ENCODE results near the gene ZNF784. TPM values are rescaled to one million over a fixed set of nuclear protein-coding genes. Genes with fewer than 3 reads are reported as not detected.

ZNF784 gene
- total RNA-seq, 1 donor = 6.3 TPM

DNA sequence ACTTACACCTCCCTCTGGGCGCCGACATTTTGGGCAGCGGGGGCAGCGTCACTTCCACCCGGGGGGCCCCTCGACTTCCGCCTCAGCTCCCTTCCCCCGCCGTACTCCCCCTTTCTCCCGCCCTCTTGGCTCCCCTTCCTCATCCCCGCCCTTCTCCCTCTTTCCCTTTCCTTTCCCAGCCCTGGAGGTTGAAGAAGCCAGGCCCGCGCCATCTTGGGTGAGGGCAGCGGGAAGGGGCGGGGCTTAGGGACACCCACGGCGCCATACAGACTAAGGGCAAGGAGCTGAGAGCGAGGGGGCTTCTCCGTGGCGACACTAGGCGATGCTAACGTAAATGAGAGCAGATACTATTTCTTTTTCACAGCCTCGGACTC is 24.9 kb downstream of the ZNF784 start, which contains the start of gene FIZ1:
Gene FIZ1, minus strand, starts transcription at position 50 of the 374 bp plus-strand sequence. CDS start 1,652 bp downstream, outside the sequence.
- Histone ChIP-seq H3K27me3 (ENCODE audit: insufficient read depth, low read length) (no peaks in the 10 kb centered on the region), H3K4me1 (ENCODE audit: insufficient read depth, low read length) (peaks cover 21% of the 10 kb centered on the region), H3K9me3 (ENCODE audit: low read depth, low read length) (no peaks in the 10 kb centered on the region), H3K4me3 (ENCODE audit: low read length) (peak within 1 kb of the TSS; percentile 94)

DNA sequence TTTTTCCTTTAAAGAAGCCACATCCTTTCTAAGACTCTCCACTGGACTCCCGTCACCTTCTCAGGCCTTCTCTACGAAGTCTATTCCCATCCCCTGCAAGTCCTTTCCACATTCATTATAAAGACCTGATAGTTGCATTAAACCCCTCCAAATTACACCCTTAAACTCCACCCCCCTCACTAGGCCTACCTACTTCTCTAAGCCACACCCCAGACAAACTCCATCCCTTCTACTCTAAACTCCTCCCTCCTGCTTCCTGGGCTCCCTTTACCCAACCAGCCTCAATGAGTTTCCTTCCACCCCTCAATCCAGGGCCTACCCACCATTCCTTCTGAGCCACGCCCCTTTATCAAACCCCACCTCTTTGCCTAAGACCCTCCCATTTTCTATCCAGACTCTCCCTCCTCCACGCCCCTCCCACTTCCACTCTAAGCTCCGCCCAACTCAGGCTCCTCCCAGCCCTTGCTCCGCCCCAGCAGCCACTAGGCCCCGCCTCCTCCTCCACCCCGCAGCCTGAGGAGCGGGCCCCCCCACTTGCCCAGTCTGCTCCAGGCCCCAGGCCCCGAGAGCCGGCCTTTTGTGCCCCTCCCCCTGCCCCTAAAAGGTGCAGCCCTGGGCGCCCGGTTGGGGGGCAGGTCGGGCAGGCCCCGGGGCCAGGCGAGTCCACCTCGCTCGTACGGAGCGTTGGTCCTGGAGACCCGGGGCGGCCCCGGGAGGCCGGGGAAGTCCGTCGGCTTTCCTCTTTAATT is 25.5 kb downstream of the ZNF784 start:
- Histone ChIP-seq H3K4me3 (ENCODE audit: low read length) (peak overlapping the region; percentile 94), H3K9me3 (ENCODE audit: low read depth, low read length) (no peaks in the 10 kb centered on the region), H3K4me1 (ENCODE audit: insufficient read depth, low read length) (peaks cover 16% of the 10 kb centered on the region), H3K27me3 (ENCODE audit: insufficient read depth, low read length) (no peaks in the 10 kb centered on the region)

DNA sequence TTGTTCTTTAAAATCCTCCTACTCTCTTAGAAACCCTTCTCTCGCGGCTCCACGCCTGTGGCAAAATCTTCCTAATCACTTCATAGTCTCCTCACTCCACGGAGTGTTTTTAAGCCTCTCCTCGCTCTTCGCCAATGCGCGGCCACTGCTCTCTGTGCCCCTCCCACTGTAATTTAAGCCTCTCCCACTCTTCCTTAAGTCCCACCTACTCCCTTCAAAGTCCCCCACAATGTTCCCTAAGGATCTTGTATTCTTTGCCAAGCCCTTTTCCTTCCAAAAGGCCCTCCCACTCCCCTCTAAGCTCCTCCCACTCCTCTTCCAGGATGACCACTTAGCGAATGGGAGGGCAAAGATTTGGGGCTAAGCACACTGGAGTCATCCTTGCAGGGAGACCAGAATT is 26.3 kb downstream of the ZNF784 start:
- Histone ChIP-seq H3K4me3 (ENCODE audit: low read length) (no peak overlapping the region), H3K9me3 (ENCODE audit: low read depth, low read length) (no peaks in the 10 kb centered on the region), H3K27me3 (ENCODE audit: insufficient read depth, low read length) (no peaks in the 10 kb centered on the region), H3K4me1 (ENCODE audit: insufficient read depth, low read length) (peaks cover 13% of the 10 kb centered on the region)

DNA sequence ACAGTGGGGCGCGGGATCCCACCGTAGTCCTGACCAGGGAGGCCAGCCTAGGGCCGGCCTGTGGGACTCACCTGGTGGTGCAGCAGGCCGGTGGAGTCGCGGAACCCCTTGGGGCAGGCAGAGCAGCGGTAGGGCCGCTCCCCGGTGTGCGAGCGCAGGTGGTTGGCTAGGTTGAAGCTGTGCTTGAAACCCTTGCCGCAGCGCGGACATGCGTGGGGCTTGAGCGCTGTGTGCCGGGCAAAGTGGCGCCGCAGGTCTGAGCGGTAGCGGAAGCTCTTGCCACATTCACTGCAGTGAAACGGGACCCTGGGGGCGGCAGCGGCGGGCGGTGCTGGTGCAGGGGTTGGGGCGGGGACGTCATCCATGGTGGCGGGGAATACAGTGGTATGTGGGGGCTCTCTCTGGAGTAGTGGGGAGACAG is 26.9 kb downstream of the ZNF784 start:
- no peaks in the 10 kb centered on the region for H3K27me3 ChIP-seq (ENCODE audit: insufficient read depth, low read length)
- H3K4me3 ChIP-seq (ENCODE audit: low read length) = no peak overlapping the region
- no peaks in the 10 kb centered on the region for H3K9me3 ChIP-seq (ENCODE audit: low read depth, low read length)
- H3K4me1 ChIP-seq (ENCODE audit: insufficient read depth, low read length) = peaks cover 13% of the 10 kb centered on the region

DNA sequence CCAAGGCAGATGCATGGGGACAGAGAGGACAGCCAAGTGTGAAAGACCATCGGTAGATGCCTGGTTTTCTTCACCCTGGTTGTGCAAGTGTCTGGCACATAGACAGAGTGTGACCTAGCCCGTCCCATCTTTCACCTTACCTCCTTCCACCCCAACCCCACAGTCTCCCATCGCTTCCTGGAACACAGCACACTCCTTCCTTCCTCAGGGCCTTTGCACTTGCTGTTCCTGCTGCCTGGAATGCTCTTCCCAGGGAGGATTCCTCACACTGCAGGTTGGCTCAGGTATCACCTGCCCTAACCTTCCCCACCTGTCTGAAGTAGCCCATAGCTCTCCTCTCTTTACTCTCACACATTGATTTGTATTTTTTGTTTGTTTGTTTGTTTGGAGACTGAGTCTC is 28.1 kb downstream of the ZNF784 start:
- no peaks in the 10 kb centered on the region for H3K27me3 ChIP-seq (ENCODE audit: insufficient read depth, low read length)
- H3K4me1 ChIP-seq (ENCODE audit: insufficient read depth, low read length) = peaks cover 8% of the 10 kb centered on the region
- no peaks in the 10 kb centered on the region for H3K9me3 ChIP-seq (ENCODE audit: low read depth, low read length)
- H3K4me3 ChIP-seq (ENCODE audit: low read length) = no peak overlapping the region

DNA sequence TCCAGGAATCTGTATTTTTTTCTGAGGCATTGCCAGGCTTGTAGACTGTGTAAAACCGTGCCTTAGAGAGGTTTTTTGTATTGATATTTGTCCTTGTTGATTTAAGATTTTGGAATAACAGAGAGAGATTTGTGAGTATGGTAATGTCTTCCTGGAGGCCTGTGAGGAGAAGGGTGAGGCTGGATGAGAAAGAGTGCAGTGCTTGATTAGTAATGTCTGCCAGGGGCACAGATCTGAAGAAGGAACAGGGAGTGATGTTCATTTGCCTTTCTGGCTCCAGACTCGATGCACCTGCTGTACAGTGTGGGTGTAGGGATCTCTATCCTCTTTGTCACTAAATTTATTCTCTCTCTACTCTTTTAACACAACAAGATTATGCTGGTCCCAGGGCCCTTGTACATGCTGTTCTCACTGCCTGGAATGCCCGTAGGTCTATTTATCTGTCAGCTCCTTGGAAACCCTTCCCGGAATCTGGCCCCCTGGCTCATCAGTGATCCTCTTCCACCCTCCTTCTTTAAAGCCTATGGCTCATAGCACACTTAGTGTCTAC is 29.3 kb downstream of the ZNF784 start:
- no peaks in the 10 kb centered on the region for H3K9me3 ChIP-seq (ENCODE audit: low read depth, low read length)
- no peaks in the 10 kb centered on the region for H3K27me3 ChIP-seq (ENCODE audit: insufficient read depth, low read length)
- no peak overlapping the region for H3K4me3 ChIP-seq (ENCODE audit: low read length)
- H3K4me1 ChIP-seq (ENCODE audit: insufficient read depth, low read length) = no peaks in the 10 kb centered on the region

DNA sequence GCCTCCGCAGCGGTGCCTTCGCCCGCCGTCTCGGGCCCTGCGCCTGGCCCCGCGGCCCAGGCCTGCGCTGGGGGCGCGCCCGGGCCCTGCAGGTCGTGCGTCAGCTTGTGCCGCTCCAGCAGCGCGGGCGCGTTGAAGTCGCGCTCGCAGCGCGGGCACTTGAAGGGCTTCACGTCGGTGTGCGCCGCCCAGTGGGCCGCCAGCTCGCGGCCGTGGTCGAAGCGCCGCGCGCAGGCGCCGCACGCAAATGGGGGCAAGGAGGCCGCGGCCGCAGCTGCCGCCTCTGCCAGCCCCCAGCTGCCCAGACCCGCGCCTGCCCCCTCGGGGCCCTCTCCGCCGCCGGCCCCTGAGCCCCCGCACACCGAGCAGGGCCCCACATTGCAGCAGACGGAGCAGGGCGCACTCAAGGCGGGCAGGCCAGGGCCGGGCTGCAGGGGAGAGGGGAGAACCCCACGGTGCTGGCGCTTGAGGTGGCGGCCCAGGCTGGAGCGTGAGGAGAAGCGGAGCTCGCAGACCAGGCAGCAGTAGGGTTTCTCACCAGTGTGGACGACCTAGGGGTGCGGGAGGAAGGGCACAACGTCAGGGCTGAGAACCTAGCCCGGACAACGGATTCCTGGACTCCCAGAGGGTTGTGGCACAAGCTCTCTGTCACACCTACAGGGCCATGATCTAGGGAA is 31.1 kb downstream of the ZNF784 start:
- no peaks in the 10 kb centered on the region for H3K9me3 ChIP-seq (ENCODE audit: low read depth, low read length)

DNA sequence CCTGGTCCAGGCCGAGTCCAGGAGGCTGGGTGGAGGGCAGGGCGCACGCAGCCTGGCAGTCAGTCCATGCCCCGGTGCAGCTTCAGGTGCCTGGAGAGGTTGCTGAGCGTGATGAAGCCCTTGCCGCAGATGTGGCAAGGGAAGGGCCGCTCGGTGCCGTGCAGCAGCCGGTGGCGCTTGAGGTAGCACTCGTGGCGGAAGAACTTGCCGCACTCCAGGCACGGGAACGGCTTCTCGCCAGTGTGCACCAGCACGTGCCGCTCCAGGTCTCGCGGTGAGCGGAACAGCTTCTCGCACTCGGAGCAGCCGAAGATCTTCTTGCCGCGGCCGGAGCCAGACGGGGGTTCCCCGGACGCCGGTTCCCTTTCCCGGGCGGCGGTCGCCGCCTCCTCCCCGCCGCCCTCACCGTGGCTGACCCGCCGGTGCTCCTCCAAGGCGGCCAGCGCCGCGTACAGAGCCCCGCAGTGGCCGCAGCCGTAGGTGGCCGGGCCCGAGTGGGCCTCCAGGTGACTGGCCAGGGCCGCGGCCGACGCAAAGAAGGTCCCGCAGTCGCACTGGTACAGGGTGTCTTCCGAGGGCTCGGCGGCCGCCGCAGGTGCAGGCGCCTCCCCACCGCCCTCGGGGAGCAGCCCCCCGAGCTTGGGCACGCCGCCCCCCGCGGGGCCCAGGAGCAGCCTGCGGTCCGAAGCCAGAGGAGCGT is 31.8 kb downstream of the ZNF784 start:
- Histone ChIP-seq H3K4me3 (ENCODE audit: low read length) (no peak overlapping the region), H3K4me1 (ENCODE audit: insufficient read depth, low read length) (peaks cover 5% of the 10 kb centered on the region), H3K27me3 (ENCODE audit: insufficient read depth, low read length) (no peaks in the 10 kb centered on the region), H3K9me3 (ENCODE audit: low read depth, low read length) (no peaks in the 10 kb centered on the region)

More for the DNA sequence above, 31.1 kb downstream of the ZNF784 start:
- no peaks in the 10 kb centered on the region for H3K27me3 ChIP-seq (ENCODE audit: insufficient read depth, low read length)
- H3K4me3 ChIP-seq (ENCODE audit: low read length) = no peak overlapping the region
- H3K4me1 ChIP-seq (ENCODE audit: insufficient read depth, low read length) = no peaks in the 10 kb centered on the region

DNA sequence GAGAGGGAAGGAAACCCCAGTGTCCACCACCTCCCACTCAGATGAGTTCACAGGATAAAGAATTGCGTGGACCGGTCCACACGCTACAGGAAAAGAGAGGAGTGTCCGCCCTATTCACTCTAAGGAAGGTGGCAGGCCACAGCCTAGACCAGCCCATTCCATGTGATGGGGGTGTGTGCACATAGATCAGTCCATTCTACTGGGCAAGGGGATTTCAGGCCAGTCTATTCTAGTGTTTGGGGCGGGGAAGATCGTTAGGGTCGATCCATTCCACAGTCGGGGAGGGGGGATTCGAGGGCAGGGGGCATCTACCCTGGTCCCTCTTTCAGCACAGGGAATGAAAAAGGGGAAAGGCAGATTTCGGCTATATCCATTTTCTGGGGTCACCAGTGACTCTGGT is 32.8 kb downstream of the ZNF784 start:
- H3K9me3 ChIP-seq (ENCODE audit: low read depth, low read length) = no peaks in the 10 kb centered on the region
- H3K4me1 ChIP-seq (ENCODE audit: insufficient read depth, low read length) = peaks cover 15% of the 10 kb centered on the region
- no peaks in the 10 kb centered on the region for H3K27me3 ChIP-seq (ENCODE audit: insufficient read depth, low read length)
- no peak overlapping the region for H3K4me3 ChIP-seq (ENCODE audit: low read length)

DNA sequence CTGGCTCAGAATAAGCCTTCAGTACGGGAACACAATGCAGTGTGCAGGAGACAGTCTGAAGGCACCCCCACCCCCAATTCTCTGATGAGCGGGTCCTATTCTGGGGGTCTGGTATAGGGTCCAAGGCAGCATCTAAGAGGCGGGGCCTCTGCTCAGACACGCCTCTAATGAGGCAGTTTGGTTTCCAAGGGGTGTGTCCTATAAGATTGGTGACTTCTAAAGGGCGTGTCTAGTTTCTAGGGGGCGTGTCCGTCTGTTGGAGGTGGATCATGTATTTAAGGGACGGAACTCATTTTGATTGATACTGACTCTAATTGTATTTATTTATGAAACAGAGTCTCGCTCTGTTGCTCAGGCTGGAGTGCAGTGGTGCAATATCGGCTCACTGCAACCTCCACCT is 33.7 kb downstream of the ZNF784 start:
- no peak overlapping the region for H3K4me3 ChIP-seq (ENCODE audit: low read length)
- peaks cover 23% of the 10 kb centered on the region for H3K4me1 ChIP-seq (ENCODE audit: insufficient read depth, low read length)
- peaks cover 4% of the 10 kb centered on the region for H3K27me3 ChIP-seq (ENCODE audit: insufficient read depth, low read length)
- H3K9me3 ChIP-seq (ENCODE audit: low read depth, low read length) = no peaks in the 10 kb centered on the region

DNA sequence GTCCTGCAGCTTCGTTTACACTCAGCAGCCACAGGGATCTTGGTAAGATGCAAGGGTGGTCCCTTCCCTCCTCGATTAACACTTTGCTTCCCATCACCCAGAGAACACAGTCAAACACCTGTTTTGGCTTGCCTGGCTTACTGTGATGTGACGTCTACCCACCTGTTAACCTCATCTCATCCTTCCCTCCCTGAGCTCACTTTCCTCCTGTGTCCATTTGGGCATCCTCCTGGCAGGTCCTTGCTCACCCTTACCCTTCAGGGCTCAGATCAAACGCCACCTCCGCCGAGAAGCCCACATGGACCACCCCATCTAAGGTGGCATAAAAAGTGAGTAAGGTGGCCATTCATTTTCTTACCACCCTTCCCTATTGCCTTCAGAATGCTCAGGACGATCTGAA is 34.3 kb downstream of the ZNF784 start:
- H3K27me3 ChIP-seq (ENCODE audit: insufficient read depth, low read length) = peaks cover 4% of the 10 kb centered on the region
- H3K4me3 ChIP-seq (ENCODE audit: low read length) = no peak overlapping the region
- peaks cover 23% of the 10 kb centered on the region for H3K4me1 ChIP-seq (ENCODE audit: insufficient read depth, low read length)
- no peaks in the 10 kb centered on the region for H3K9me3 ChIP-seq (ENCODE audit: low read depth, low read length)

DNA sequence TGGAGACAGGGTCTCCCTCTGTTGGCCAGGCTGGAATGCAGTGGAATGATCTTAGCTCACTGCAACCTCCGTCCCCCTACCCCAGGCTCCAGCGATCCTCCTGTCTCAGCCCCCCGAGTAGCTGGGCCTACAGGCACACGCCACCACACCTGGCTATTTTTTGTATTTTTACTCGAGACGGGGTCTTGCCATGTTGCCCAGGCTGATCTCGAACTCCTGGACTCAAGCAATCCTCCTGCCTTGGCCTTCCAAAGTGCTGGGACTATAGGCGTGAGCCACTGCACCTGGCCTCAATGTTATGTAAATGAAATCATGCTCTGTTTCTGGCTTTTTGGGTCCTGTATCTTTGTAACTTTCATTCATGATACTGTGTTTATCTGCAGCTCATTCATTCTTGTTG is 35.6 kb downstream of the ZNF784 start:
- Histone ChIP-seq H3K9me3 (ENCODE audit: low read depth, low read length) (no peaks in the 10 kb centered on the region), H3K4me1 (ENCODE audit: insufficient read depth, low read length) (peaks cover 23% of the 10 kb centered on the region), H3K4me3 (ENCODE audit: low read length) (no peak overlapping the region), H3K27me3 (ENCODE audit: insufficient read depth, low read length) (peaks cover 4% of the 10 kb centered on the region)

DNA sequence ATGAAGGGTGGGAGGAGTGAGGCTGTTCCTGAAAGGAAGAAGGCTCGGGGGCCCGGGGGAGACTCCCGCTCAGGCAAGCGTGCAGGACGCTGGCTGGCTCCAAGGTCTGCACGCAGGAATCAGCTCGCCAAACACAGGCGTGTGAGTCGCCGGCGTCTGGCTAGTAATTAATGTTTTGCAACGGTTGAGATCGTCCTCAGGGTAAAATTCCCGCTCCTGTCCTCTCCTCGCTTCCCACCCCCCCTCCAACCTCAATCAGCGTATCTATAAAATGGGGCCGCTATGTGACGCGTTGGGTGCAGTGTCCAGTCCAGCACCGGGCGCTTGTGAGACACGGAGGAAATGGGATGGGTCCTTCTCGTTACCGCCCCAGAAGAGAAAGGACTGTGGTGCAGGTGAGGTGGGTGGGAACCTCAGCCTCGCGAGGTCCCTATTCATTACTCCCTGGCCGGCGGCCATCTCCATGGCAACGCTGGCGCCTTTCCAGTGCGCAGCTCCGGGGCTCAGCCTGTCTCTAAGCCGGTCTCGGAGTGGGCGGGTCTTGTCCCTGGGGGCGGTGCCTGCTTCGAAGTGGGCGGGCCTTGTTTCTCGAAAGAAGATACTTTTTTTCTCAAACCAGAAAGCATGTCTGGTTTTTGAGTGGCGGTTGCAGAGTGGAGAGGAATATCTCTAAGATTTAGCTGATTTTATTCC is 37.2 kb downstream of the ZNF784 start:
- peaks cover 23% of the 10 kb centered on the region for H3K4me1 ChIP-seq (ENCODE audit: insufficient read depth, low read length)
- peak overlapping the region; percentile 5 for H3K4me3 ChIP-seq (ENCODE audit: low read length)
- peaks cover 4% of the 10 kb centered on the region for H3K27me3 ChIP-seq (ENCODE audit: insufficient read depth, low read length)
- H3K9me3 ChIP-seq (ENCODE audit: low read depth, low read length) = no peaks in the 10 kb centered on the region

DNA sequence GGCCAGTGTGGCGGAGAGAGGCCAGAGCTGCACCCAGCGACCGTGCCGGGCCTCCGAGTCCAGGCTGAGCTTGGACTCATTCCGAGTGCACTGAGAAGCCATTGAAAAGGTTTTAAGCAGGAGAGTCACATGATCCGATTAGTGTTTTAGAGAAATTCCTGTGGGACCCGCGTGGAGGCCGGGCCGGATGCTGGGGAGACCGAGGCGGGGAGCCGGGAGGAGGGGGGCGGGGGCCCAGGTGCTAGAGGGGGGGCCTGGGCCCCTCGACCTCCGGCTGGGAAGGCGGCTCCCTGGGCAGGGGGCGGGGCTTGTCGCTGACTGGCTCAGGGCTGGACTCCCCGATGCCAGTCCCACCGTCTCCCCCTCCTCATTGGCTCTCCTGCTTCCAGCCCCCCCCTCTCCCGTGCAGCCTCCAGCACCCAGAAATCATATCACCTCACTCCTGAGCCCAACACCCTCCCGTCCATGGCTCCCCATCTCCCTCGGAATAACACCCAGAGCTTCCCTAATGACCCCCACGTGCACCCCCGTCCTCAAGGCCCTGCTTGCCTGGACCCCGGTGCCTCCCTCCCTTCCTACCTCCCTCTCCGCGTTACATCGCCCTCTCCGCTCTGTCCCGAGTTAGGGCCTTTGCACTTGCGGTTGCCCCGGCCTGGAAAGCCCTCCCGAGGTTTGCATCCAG is 38.6 kb downstream of the ZNF784 start:
- Histone ChIP-seq H3K4me3 (ENCODE audit: low read length) (no peak overlapping the region), H3K27me3 (ENCODE audit: insufficient read depth, low read length) (peaks cover 4% of the 10 kb centered on the region), H3K9me3 (ENCODE audit: low read depth, low read length) (no peaks in the 10 kb centered on the region), H3K4me1 (ENCODE audit: insufficient read depth, low read length) (peaks cover 31% of the 10 kb centered on the region)

Data from mononuclear cell (primary cell).